NCI-H146 treated with DMSO at 0.1 percent for 48 hours (cell line): ENCODE measurements around the gene SLC47A2.

Experiments used
- DNase-seq: peaks from one replicate; lab custom pipeline; 2025; ENCODE audit not compliant: unreplicated experiment; lab: John Stamatoyannopoulos, UW

Gene SLC47A2

DNA sequence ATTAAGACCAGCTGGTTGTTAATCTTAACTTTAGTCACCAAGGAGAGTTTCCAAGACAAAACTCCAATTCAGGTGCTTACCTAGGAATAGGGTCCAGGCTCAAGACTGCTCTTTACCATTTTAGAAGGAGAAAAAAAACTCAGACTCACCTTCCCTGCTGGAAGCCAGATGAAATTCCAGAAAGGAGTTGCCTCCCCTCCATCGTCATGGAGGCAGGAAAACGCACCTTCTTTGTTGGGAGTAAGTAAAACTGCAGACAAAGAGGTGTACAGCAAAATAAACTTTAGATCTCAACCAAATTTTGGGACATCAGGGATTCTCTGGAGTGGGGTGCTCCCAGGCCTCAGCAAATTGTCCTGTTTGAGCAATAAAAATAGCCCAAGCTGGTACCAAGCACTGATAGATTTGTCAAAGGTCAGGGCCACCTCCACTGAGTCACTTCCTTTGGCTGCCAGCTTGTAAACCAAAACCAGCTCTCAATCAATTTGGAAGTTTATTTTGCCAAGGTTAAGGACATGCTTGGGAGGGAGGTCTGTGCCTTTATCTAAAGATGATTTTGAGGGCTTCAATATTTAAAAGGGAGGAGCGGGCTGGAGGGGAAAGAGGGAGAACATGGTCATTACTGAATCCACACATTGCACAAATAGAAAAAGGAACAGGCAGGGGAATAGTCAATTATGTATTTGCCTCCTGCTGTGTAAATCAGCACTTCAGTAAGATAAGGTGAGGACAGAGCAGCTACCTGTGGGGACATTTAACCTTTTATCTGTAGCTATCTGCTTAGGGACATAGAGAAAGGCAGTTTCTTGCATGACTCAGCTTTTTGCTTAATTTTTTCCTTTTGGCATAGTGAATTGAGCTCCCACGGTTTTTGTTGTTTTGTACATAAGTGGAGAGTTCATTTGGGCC lies 69.3 kb downstream of the SLC47A2 start:
- peak; percentile 93 for DNase-seq

DNA sequence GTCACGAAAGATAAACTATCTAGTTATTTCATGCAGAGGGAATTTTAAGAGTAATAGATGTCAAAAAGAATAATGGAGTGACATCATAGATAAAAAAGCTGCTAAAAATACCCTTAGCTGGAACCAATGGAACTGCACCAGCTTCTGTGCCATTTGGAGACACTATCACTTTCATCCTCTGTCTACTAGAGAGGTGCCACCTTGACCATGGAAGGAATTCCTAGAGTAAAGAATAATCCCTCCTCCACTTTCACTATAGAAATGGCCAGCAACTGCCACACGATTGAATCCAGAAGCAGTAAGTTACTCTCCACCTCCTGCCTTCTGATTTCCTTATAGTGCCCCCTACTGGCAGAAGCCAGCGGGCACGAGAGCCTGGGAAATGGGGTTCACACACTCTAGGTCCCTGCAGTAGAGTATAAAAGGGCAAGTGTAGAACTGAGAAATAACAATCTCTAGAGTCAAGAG lies 70.6 kb downstream of the SLC47A2 start:
- DNase-seq = no peak

DNA sequence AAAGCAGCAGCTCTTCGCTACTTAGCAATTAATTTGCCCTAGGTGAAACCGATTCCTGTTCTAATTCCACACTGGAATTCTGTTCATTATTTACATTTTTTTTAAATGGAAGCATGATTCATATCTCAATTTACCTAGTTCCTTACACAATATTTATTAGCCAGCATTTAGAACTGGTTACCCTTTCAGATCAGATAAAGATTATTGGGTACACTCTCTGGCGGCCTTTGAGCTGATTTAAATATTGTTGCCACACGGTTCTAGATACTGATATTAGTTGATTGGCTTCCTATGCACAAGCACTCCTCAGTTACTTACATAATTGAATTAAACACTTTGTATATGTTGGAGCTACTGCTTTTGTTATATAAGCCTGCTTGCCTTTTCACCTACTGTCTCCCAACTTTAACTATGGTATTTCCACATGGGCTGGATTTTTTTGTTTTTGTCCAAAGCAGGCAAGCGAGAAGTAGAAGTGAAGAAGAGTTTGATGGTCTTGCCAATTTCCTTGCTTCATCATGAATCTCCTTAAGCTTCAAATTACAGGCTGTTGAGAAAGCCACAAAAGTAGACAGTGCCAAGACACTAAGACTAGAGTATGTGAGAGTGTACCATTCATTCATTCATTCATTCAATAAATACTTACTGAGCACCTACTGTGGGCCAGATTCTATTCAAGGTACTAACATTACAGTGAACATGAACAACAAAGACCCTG lies 71.7 kb downstream of the SLC47A2 start:
- DNase-seq = no peak

DNA sequence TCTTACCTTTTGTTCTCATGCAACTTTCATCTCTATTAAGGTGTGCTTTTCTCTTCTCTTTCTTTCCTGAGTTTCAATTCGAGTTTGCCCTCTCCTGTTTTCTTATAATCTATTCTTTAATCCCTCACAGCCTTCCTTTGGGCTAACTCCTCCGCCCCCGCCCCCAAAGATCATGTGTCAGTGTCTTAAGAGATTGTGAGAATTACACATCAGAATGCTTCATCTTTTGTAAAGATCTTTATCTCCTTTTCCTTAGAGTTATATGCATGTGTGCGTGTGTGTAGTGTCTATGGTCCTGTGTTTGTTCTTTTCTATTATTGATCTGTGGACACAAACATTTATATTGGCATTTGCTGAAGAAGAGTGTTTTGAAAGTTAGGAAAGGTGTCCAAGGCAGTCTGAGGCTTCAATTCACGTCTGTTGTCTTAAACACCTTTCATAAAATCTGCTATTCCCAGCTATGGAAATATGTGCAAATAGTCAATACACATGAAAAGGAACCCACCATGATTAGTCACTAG lies 74.0 kb downstream of the SLC47A2 start:
- no peak for DNase-seq

DNA sequence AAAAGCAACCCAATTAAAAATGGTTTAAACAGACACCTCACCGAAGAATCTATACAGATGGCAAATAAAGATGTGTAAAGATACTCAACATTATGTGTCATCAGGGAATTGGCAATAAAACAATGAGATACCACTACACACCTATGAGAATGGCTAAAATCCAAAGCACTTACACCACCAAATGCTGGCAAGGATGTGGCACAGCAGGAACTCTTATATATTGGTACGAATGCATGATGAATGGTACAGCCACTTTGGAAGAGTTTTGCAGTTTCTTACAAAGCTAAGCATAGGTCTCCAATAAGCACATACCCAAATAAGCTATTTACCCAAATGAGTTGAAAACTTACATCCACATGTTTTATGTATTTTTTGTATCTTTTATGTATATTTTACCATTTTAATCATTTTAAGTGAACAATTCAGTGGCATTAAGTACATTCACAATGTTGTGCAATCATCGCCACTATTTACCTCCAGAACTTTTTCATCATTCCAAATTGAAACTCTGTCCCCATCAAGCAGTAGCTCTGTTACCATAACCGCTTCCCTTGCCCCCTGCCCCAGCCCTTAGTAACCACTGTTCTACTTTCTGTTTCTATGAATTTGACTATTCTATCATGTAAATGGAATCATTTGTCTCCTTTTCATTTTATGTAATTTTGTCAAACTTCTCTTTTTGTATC lies 74.6 kb downstream of the SLC47A2 start:
- no peak for DNase-seq

DNA sequence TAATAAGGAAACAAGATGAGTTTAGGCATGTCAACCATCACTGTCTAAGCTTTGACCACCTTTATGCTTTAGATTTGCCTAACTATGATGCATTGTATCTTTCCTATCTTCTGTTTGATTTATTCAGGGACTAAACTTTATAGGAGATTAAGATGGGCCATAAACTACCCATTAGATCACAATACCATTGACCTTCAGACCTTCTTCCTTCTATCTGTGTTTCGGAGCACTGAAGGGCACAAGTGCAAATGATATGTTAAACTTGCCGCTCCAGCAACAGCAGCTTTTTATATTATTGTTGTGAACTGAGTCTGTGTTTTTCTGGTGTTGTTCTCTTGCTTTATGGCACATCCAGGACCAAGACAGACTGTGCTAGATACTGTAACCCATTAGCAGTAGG lies 84.5 kb downstream of the SLC47A2 start:
- no peak for DNase-seq

DNA sequence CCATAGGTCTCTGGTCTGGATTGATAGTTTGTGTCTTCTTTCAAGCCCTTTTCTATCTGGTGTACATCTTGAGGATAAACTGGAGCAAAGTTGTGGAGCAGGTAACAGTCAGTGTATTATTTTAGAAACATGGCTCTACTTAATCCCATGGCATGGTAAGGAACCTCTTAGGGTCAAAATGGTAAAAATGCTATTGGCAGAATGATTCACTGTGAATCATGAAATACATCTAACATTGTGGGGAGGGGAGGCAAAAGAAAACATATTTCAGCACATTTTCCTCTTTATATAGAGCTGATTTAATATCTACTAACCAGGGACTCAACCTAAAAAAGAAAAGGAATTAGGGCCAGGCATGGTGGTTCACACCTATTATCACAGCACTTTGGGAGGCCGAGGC lies 85.7 kb downstream of the SLC47A2 start:
- DNase-seq = no peak

DNA sequence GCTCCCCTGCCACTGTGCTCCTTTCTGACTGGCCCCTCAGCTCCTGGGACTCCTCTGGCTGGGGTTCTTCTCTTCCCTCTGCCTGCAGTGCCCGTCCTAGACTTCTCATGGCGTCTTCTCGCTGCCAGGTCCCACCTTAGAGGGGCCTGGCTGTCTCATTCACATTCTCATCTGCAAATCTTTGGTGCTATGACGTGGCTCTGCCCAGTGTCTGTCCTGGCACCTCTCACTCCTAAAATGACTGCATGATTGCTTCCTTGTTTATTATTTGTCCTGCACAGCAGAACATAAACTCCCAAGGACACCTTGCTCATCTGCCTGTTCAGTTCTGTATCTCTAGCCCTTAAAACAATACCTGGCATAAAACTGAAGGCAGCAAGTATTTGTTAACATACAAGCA lies 86.3 kb downstream of the SLC47A2 start:
- no peak for DNase-seq

DNA sequence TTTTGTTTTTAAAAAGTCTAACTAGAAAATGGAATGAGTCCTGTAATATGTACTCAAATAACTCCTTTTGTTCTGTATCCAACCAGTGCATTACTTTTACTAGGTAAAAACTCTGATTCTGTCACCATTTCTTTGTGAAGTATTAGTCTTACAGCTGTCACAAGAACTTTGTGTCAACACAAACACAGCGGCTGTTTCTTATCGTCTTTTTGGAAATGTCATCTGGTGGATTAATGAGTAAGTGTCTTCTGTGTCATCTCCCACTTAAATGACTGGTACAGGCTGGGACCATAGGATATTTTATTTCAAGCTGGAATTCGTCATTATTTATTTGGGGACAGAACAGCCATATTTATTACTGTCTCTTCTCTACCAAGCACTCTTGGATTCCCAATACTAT lies 86.9 kb downstream of the SLC47A2 start:
- DNase-seq = no peak
